Osteocyte (in vitro differentiated cells): ENCODE measurements around the gene DLX4. TPM values are rescaled to one million over a fixed set of nuclear protein-coding genes. Genes with fewer than 3 reads are reported as not detected.

Experiments used
- DNase-seq: peaks from one replicate; pipeline ENCODE4 v3.0.0; 2021; ENCODE audit warnings: mixed read lengths; ENCODE audit not compliant: unreplicated experiment; ENCODE audit errors: extremely low spot score
- H3K27ac Mint-ChIP-seq: one replicate; pipeline ENCODE4 v1.8.0; 2021; ENCODE audit warnings: mild to moderate bottlenecking, mixed read lengths; ENCODE audit not compliant: unreplicated experiment
- H3K27me3 Mint-ChIP-seq: one replicate; pipeline ENCODE4 v1.8.0; 2021; ENCODE audit warnings: mixed read lengths; ENCODE audit not compliant: unreplicated experiment
- H3K36me3 Mint-ChIP-seq: one replicate; pipeline ENCODE4 v1.8.0; 2021; ENCODE audit warnings: mixed read lengths; ENCODE audit not compliant: unreplicated experiment
- H3K4me1 Mint-ChIP-seq: one replicate; pipeline ENCODE4 v1.8.0; 2021; ENCODE audit warnings: mixed read lengths; ENCODE audit not compliant: unreplicated experiment
- H3K4me3 Mint-ChIP-seq: one replicate; pipeline ENCODE4 v1.8.0; 2021; ENCODE audit warnings: mild to moderate bottlenecking, moderate library complexity, mixed read lengths; ENCODE audit not compliant: unreplicated experiment
- H3K9me3 Mint-ChIP-seq: one replicate; pipeline ENCODE4 v1.8.0; 2021; ENCODE audit warnings: mixed read lengths; ENCODE audit not compliant: unreplicated experiment
- CTCF ChIP-seq: fragments of 200-600 bp; sonication (generic); IDR thresholded peaks from 2 replicates; pipeline ENCODE4 v1.5.0; 2021; ENCODE audit warnings: antibody characterized with exemption, mild to moderate bottlenecking, moderate library complexity
- total RNA-seq: library from RNA; stranded (reverse); gene quantifications from 2 replicates; pipeline ENCODE4 v1.2.1, GENCODE V29; 2021

Gene DLX4
- total RNA-seq, 1 donor from 2014 or later = not detected

GRCh38 chr17:49995055-49995738 lies 26.2 kb downstream of the DLX4 start, which contains the start of gene DLX3:
TSS of gene DLX3 (minus strand) at chr17:49995224. CDS start at chr17:49994998, 226 bp downstream.
- Mint-ChIP-seq H3K4me3 (peak within 1 kb of the TSS; percentile 66), H3K9me3 (no peaks in the 10 kb centered on the region), H3K4me1 (peaks cover 29% of the 10 kb centered on the region), H3K36me3 (no peaks in the 10 kb centered on the region), H3K27ac (no peak within 1 kb of the TSS), H3K27me3 (peaks cover 64% of the 10 kb centered on the region)
- DNase-seq = no peak
- no peak for TF ChIP-seq CTCF

GRCh38 chr17:49996121-49996494 lies 27.1 kb downstream of the DLX4 start:
- no peaks in the 10 kb centered on the region for H3K36me3 Mint-ChIP-seq
- H3K27ac Mint-ChIP-seq = no peak overlapping the region
- H3K9me3 Mint-ChIP-seq = no peaks in the 10 kb centered on the region
- no peak for TF ChIP-seq CTCF
- H3K4me1 Mint-ChIP-seq = peaks cover 29% of the 10 kb centered on the region
- DNase-seq = no peak
- H3K4me3 Mint-ChIP-seq = no peak overlapping the region
- peaks cover 62% of the 10 kb centered on the region for H3K27me3 Mint-ChIP-seq

- DNase-seq = no peak
- TF ChIP-seq CTCF = peak; percentile 97
- Mint-ChIP-seq H3K4me3 (peak overlapping the region; percentile 64), H3K27ac (no peak overlapping the region), H3K9me3 (no peaks in the 10 kb centered on the region), H3K4me1 (peaks cover 29% of the 10 kb centered on the region), H3K27me3 (peaks cover 62% of the 10 kb centered on the region), H3K36me3 (no peaks in the 10 kb centered on the region)
Measured at GRCh38 chr17:49996495-49997300, 27.7 kb downstream of the DLX4 start.

- peaks cover 29% of the 10 kb centered on the region for H3K4me1 Mint-ChIP-seq
- no peak overlapping the region for H3K27ac Mint-ChIP-seq
- H3K27me3 Mint-ChIP-seq = peaks cover 64% of the 10 kb centered on the region
- no peak for DNase-seq
- no peak for TF ChIP-seq CTCF
- no peaks in the 10 kb centered on the region for H3K36me3 Mint-ChIP-seq
- H3K4me3 Mint-ChIP-seq = no peak overlapping the region
- H3K9me3 Mint-ChIP-seq = no peaks in the 10 kb centered on the region
Measured at GRCh38 chr17:49997301-49997650, 28.3 kb downstream of the DLX4 start.
